ENCODE results near the gene ACIN1. TPM values are rescaled to one million over a fixed set of nuclear protein-coding genes. Genes with fewer than 3 reads are reported as not detected.

ACIN1 gene
- total RNA-seq, 1 experiment from 2014 or later = 179 TPM

DNA sequence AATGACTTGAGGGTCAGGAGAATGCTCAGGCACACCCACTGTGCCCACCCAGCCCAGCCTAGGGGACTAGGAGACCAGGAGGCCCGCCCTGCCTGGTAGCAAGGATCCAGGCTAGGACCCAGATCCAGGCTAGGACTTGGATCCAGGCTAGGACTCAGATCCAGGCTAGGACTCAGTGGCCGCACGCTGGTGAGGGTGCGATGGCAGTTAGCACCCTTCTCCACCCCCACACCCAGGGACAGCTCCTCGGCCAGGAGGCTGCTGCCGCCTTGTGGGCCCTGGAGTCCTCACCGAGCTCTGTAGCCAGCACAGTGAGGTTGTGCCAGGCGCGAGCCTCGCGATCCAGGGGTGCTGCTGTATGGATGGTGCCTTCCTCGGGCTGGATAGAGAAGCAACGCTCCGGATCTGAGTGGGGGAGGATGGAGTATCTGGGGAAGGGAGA is 42.7 kb downstream of the ACIN1 start:
- no peak for TF ChIP-seq TCF7L2 (IDR thresholded peaks at IDR 0.05; ENCODE audit: borderline replicate concordance, extremely low read depth, insufficient read depth, insufficient read length)
- no peak for TF ChIP-seq YY1 (IDR thresholded peaks at IDR 0.05; ENCODE audit: extremely low read depth, insufficient replicate concordance, low read depth, low read length)
- TF ChIP-seq ZNF274 (IDR thresholded peaks at IDR 0.05; ENCODE audit: low read depth, low read length) = no peak
- no peak for TF ChIP-seq SRF (IDR thresholded peaks at IDR 0.05; ENCODE audit: low read depth)
- TF ChIP-seq SIN3A (IDR thresholded peaks at IDR 0.05; ENCODE audit: low read depth) = no peak
- no peak for TF ChIP-seq EGR1 (IDR thresholded peaks at IDR 0.05; ENCODE audit: low read depth)
- TF ChIP-seq CBX3 (IDR thresholded peaks at IDR 0.05; ENCODE audit: low read depth) = no peak
- no peak for TF ChIP-seq SP1 (IDR thresholded peaks at IDR 0.05; ENCODE audit: low read depth)
- TF ChIP-seq, protein P1, sequence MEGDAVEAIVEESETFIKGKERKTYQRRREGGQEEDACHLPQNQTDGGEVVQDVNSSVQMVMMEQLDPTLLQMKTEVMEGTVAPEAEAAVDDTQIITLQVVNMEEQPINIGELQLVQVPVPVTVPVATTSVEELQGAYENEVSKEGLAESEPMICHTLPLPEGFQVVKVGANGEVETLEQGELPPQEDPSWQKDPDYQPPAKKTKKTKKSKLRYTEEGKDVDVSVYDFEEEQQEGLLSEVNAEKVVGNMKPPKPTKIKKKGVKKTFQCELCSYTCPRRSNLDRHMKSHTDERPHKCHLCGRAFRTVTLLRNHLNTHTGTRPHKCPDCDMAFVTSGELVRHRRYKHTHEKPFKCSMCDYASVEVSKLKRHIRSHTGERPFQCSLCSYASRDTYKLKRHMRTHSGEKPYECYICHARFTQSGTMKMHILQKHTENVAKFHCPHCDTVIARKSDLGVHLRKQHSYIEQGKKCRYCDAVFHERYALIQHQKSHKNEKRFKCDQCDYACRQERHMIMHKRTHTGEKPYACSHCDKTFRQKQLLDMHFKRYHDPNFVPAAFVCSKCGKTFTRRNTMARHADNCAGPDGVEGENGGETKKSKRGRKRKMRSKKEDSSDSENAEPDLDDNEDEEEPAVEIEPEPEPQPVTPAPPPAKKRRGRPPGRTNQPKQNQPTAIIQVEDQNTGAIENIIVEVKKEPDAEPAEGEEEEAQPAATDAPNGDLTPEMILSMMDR (IDR thresholded peaks at IDR 0.05 in 2 of 3, conservative IDR thresholded peaks at IDR 0.05 in 1 of 3; ENCODE audit: borderline replicate concordance in 1 of 3, insufficient read depth in 1 of 3, low read depth in 2 of 3, low read length in 2 of 3) = no peak
- no peak for TF ChIP-seq JUND (IDR thresholded peaks at IDR 0.05)
- Histone ChIP-seq H3K4me3 (replicated peaks in 1 of 2; ENCODE audit: low read depth in 1 of 2, low read length in 2 of 2) (no peak overlapping the region), H4K20me1 (ENCODE audit: insufficient read depth) (no peaks in the 10 kb centered on the region), H3K27ac (ENCODE audit: low read depth, low read length) (no peak overlapping the region), H3K4me2 (ENCODE audit: low read length) (no peak overlapping the region), H3K36me3 (ENCODE audit: control insufficient read depth in 1 of 2, insufficient read depth in 2 of 2, low read length in 2 of 2) (no peaks in the 10 kb centered on the region), H3K9ac (ENCODE audit: low read length) (no peak overlapping the region), H3K27me3 (ENCODE audit: insufficient read depth, low read length) (no peaks in the 10 kb centered on the region), H3K9me3 (ENCODE audit: control insufficient read depth in 1 of 2, insufficient read depth in 1 of 2, low read depth in 1 of 2, low read length in 2 of 2) (no peaks in the 10 kb centered on the region), H2AFZ (ENCODE audit: low read depth, low read length, poor library complexity, severe bottlenecking) (no peak overlapping the region), H3K4me1 (ENCODE audit: control insufficient read depth in 1 of 2, insufficient read depth in 2 of 2, low read length in 2 of 2) (peaks cover 12 to 17% of the 10 kb centered on the region in 2 experiments), H3K79me2 (ENCODE audit: insufficient read depth, low read length) (no peaks in the 10 kb centered on the region), H3K9me2 (ENCODE audit: insufficient read depth) (no peaks in the 10 kb centered on the region)
- intact Hi-C loops (cut with micrococcal nuclease) = no loop called here
- BruUV-seq (replicated peaks) = no TSS peak
- ChIA-PET CTCF (interaction anchor here (0.6 to 2.2 kb wide), 3 partner anchors 17 to 66 kb away, joined by 3 to 8 read pairs (median 7); no protein-coding TSS in a partner anchor), POLR2A (no interaction called here), RAD21 (ENCODE audit: low non-redundant PET in 1 of 2, low total read pairs in 2 of 2, uncharacterized antibody in 2 of 2, unreplicated experiment in 2 of 2) (interaction anchor here in 1 of 2 experiments (1.0 kb wide), 1 partner anchor 66 kb away, joined by 5 read pairs; no protein-coding TSS in a partner anchor)
- DNase-seq (ENCODE audit: low read depth, low spot score) = no peak
- no peak for ATAC-seq

Measured in HCT116 (cell line).